ENCODE data around the gene VAMP3.
A peak's percentile ranks its signal among the peaks of the same experiment; 100 is the strongest.

VAMP3 gene

DNA sequence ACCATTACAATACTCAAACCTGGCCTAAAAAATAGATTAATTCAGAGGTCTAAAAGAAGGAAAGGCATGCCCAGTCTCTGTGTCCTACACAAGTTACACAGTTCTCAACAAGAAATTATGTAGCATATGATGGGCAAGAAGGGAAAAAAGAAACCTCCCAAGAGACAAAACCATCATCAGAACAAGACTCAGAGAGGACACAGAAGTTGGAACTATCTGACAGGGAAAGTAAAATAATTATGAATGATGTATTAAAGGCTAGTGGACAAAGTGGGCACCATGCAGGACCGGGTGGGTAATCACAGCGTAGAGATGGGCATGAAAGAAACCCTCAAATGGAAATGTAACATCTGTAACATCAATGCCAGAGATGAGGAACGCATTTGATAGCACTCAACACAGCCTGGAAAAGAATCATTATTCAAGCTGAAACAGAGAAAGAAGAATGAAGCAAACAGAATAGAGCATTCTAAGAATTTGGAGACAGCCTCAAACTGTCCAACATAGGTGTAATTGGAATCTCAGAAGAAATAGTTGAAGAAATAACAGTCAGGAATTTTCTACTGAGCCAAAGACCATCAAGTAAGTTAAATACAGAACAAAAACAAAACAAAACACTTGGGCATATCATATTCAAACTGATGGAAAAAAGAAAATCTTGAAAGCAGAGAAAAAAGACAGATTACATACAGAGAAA, 42.7 kb downstream of the VAMP3 start:
- no peak for DNase-seq (ENCODE audit: low spot score)

DNA sequence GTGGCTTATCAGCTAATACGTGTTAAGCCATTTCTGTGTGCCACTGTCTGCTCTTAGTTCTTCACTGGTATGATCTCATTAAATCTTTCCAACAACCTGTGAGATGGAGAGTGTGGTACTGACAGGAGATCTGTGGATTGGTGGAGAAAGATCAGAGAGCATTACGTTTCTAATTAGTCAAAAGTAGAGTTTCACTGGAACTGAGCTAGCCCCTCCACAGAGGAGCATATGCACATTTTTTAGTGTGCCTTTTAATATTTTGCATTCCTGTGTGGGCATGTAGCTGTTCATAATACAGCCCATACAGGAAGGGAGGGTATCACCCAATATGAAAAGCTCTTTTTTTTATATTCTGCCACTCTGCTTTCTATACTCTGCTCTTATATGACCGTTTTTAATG, 50.2 kb downstream of the VAMP3 start:
- no peak for DNase-seq (ENCODE audit: low spot score)

DNA sequence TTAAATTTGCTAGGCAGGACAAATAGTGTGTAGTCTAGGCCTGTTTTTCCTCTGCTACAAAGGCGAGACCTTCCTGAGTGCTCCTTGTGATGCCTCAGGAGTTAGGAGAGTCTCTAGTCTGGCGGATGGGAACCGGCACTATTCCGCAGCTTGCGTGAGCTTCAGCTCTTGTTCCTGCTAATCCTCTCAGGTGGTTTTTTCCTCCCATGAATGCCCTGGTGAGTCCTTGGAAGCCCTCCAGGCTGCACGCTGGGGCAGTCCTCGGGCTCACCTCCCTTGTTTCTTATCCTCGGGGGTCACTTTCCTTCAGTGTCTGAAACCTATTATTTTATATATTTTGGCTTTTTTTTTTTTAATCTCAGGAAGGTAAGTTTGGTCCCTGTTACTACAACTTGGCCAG, 53.6 kb downstream of the VAMP3 start:
- no peak for DNase-seq (ENCODE audit: low spot score)

DNA sequence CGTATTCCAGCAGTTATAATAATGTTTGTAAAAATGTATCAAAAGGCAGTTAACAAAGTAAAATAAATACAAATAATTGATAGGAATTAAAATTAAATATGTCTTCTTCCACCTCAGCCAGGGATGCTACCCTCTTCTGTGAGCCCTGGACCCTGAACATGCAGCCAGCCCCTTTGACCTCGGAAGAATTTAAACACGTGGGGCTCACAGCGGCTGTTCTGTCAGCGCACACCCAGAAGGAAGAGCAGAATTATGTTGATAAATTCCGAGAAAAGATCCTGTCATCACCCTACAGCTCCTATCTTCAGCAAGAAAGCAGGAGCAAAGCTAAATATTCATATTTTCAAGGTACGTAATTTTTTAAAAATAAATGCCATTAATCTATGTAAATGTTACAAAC, 55.3 kb downstream of the VAMP3 start:
- no peak for DNase-seq (ENCODE audit: low spot score)

DNA sequence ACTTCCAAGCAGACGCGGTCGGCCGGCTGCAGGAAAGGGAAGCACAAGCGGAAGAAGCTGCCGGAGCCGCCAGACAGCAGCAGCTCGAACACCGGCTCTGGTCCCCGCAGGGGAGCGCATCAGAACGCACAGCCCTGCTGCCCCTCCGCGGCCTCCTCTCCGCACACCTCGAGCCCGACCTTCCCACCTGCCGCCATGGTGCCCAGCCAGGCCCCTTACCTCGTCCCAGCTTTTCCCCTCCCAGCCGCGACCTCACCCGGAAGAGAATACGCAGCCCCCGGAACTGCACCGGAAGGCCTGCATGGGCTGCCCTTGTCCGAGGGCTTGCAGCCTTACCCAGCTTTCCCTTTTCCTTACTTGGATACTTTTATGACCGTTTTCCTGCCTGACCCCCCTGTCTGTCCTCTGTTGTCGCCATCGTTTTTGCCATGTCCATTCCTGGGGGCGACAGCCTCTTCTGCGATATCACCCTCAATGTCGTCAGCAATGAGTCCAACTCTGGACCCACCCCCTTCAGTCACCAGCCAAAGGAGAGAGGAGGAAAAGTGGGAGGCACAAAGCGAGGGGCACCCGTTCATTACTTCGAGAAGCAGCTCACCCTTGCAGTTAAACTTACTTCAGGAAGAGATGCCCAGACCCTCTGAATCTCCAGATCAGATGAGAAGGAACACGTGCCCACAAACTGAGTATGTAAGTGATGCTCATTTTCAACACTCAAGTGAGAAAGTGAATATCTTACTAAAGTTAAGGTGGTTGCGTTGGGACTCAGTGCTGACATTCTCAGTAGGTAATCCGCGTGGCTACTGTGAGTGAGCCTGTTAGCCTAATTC, 56.2 kb downstream of the VAMP3 start:
- DNase-seq (ENCODE audit: low spot score): peak; percentile 24

Data from hematopoietic multipotent progenitor cell treated with erythropoietin and hydrocortisone succinate and interleukin-3 and kit ligand, for 15 days (in vitro differentiated cells).